Lower leg skin (tissue), 3 donors: ENCODE data around the gene GALP.

Experiments
- POLR2A ChIP-seq, 2 donors: fragments of 450-650 bp; IDR thresholded peaks; one replicate each; pipeline ENCODE4 v1.6.1; 2016 to 2017; ENCODE audit warnings: antibody characterized with exemption in 2 of 2, mild to moderate bottlenecking in 1 of 2, moderate library complexity in 1 of 2
- TF ChIP-seq, protein P1 (sequence below), 3 donors: fragments of 450-650 bp; IDR thresholded peaks; one replicate each; pipeline ENCODE4 v1.5.1; 2016; ENCODE audit warnings: antibody characterized with exemption in 3 of 3, mild to moderate bottlenecking in 3 of 3, moderate library complexity in 2 of 3

DNA sequence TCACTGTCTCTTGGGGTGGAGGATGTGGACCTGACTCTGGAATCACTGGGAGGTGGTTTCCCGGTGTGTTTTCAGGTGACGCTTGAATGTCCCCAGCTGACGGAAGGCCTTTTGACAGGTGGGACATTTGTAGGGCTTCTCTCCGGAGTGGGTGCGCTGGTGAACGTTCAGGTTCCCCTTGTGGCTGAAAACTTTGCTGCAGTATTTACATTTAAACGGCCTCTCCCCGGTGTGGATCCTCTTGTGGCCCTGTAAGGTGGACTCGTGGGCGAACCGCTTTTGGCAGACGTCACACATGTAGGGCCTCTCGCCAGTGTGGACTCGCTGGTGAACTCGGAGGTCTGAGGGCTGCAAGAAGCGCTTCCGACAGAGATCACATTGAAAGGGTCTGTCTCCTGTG lies 14.0 kb downstream of the GALP start:
- TF ChIP-seq, protein P1, sequence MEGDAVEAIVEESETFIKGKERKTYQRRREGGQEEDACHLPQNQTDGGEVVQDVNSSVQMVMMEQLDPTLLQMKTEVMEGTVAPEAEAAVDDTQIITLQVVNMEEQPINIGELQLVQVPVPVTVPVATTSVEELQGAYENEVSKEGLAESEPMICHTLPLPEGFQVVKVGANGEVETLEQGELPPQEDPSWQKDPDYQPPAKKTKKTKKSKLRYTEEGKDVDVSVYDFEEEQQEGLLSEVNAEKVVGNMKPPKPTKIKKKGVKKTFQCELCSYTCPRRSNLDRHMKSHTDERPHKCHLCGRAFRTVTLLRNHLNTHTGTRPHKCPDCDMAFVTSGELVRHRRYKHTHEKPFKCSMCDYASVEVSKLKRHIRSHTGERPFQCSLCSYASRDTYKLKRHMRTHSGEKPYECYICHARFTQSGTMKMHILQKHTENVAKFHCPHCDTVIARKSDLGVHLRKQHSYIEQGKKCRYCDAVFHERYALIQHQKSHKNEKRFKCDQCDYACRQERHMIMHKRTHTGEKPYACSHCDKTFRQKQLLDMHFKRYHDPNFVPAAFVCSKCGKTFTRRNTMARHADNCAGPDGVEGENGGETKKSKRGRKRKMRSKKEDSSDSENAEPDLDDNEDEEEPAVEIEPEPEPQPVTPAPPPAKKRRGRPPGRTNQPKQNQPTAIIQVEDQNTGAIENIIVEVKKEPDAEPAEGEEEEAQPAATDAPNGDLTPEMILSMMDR (IDR thresholded peaks at IDR 0.05) = no peak
- TF ChIP-seq POLR2A (IDR thresholded peaks at IDR 0.05) = no peak
